Measurements from ENCODE around the gene UACA. TPM values are rescaled to one million over a fixed set of nuclear protein-coding genes. Genes with fewer than 3 reads are reported as not detected.
A peak's percentile ranks its signal among the peaks of the same experiment; 100 is the strongest.
"Not testable (repeated sequence)": the region's sequence is repeated elsewhere in the genome, so short reads cannot be mapped to it uniquely, and the experiment has no call there.

Gene UACA
- total RNA-seq, 1 donor from 2014 or later: 0.68 TPM

- peaks cover 23% of the 10 kb centered on the region for H3K27me3 Mint-ChIP-seq
- no peaks in the 10 kb centered on the region for H3K4me1 Mint-ChIP-seq
- H3K27ac Mint-ChIP-seq: no peak overlapping the region
- peaks cover 9% of the 10 kb centered on the region for H3K9me3 Mint-ChIP-seq
- DNase-seq: peak; percentile 54
- H3K4me3 Mint-ChIP-seq: no peak overlapping the region
- intact Hi-C loops (cut with micrococcal nuclease): no loop called here
- no peaks in the 10 kb centered on the region for H3K36me3 Mint-ChIP-seq (ENCODE audit: low read depth)
These were observed 145.5 kb downstream of the UACA start for GRCh38 chr15:70617911-70618287.

- DNase-seq: peak; percentile 46
- H3K9me3 Mint-ChIP-seq: peaks cover 9% of the 10 kb centered on the region
- H3K4me3 Mint-ChIP-seq: no peak overlapping the region
- intact Hi-C loops (cut with micrococcal nuclease): no loop called here
- no peak overlapping the region for H3K27ac Mint-ChIP-seq
- H3K4me1 Mint-ChIP-seq: no peaks in the 10 kb centered on the region
- no peaks in the 10 kb centered on the region for H3K36me3 Mint-ChIP-seq (ENCODE audit: low read depth)
- peaks cover 21% of the 10 kb centered on the region for H3K27me3 Mint-ChIP-seq
These were observed 146.1 kb downstream of the UACA start for GRCh38 chr15:70617076-70617910.

- H3K27ac Mint-ChIP-seq; intact Hi-C loops (cut with micrococcal nuclease); H3K9me3 Mint-ChIP-seq; H3K36me3 Mint-ChIP-seq (ENCODE audit: low read depth); H3K4me1 Mint-ChIP-seq; H3K4me3 Mint-ChIP-seq: not testable (repeated sequence)
- peaks cover 21% of the 10 kb centered on the region for H3K27me3 Mint-ChIP-seq
- peak; percentile 36 for DNase-seq
These were observed 147.0 kb downstream of the UACA start for GRCh38 chr15:70616311-70616756.

- intact Hi-C loops (cut with micrococcal nuclease): no loop called here
- peaks cover 21% of the 10 kb centered on the region for H3K27me3 Mint-ChIP-seq
- peak; percentile 45 for DNase-seq
- no peaks in the 10 kb centered on the region for H3K4me1 Mint-ChIP-seq
- H3K4me3 Mint-ChIP-seq: no peak overlapping the region
- peaks cover under 1% of the 10 kb centered on the region for H3K9me3 Mint-ChIP-seq
- no peak overlapping the region for H3K27ac Mint-ChIP-seq
- no peaks in the 10 kb centered on the region for H3K36me3 Mint-ChIP-seq (ENCODE audit: low read depth)
These were observed 147.7 kb downstream of the UACA start for GRCh38 chr15:70615435-70616310.

- Mint-ChIP-seq H3K36me3 (ENCODE audit: low read depth) (no peaks in the 10 kb centered on the region), H3K27me3 (peaks cover 19% of the 10 kb centered on the region), H3K4me1 (no peaks in the 10 kb centered on the region), H3K9me3 (no peaks in the 10 kb centered on the region), H3K27ac (no peak overlapping the region), H3K4me3 (no peak overlapping the region)
- intact Hi-C loops (cut with micrococcal nuclease): no loop called here
- peak; percentile 26 for DNase-seq
These were observed 149.1 kb downstream of the UACA start for GRCh38 chr15:70614221-70614620.

GRCh38 chr15:70613271-70613670 is 150.1 kb downstream of the UACA start:
- Mint-ChIP-seq H3K27ac (no peak overlapping the region), H3K36me3 (ENCODE audit: low read depth) (no peaks in the 10 kb centered on the region), H3K4me3 (no peak overlapping the region), H3K27me3 (peaks cover 21% of the 10 kb centered on the region), H3K4me1 (no peaks in the 10 kb centered on the region), H3K9me3 (no peaks in the 10 kb centered on the region)
- intact Hi-C loops (cut with micrococcal nuclease): no loop called here
- DNase-seq: no peak

GRCh38 chr15:70611286-70611685 is 152.1 kb downstream of the UACA start:
- no peaks in the 10 kb centered on the region for H3K4me1 Mint-ChIP-seq
- H3K36me3 Mint-ChIP-seq (ENCODE audit: low read depth): no peaks in the 10 kb centered on the region
- H3K27ac Mint-ChIP-seq: no peak overlapping the region
- intact Hi-C loops (cut with micrococcal nuclease): no loop called here
- peaks cover 16% of the 10 kb centered on the region for H3K27me3 Mint-ChIP-seq
- H3K4me3 Mint-ChIP-seq: no peak overlapping the region
- H3K9me3 Mint-ChIP-seq: no peaks in the 10 kb centered on the region
- peak; percentile 34 for DNase-seq

- Mint-ChIP-seq H3K36me3 (ENCODE audit: low read depth) (no peaks in the 10 kb centered on the region), H3K27ac (no peak overlapping the region), H3K4me3 (no peak overlapping the region), H3K4me1 (no peaks in the 10 kb centered on the region), H3K27me3 (peaks cover 13% of the 10 kb centered on the region), H3K9me3 (no peaks in the 10 kb centered on the region)
- intact Hi-C loops (cut with micrococcal nuclease): no loop called here
- peak; percentile 41 for DNase-seq
These were observed 152.8 kb downstream of the UACA start for GRCh38 chr15:70610541-70610940.

- no peaks in the 10 kb centered on the region for H3K36me3 Mint-ChIP-seq (ENCODE audit: low read depth)
- no peaks in the 10 kb centered on the region for H3K9me3 Mint-ChIP-seq
- peaks cover 12% of the 10 kb centered on the region for H3K27me3 Mint-ChIP-seq
- no peaks in the 10 kb centered on the region for H3K4me1 Mint-ChIP-seq
- H3K4me3 Mint-ChIP-seq: no peak overlapping the region
- intact Hi-C loops (cut with micrococcal nuclease): no loop called here
- H3K27ac Mint-ChIP-seq: no peak overlapping the region
- no peak for DNase-seq
These were observed 153.5 kb downstream of the UACA start for GRCh38 chr15:70609889-70610288.

GRCh38 chr15:70608144-70608543 is 155.2 kb downstream of the UACA start:
- Mint-ChIP-seq H3K27me3 (peaks cover 12% of the 10 kb centered on the region), H3K4me1 (no peaks in the 10 kb centered on the region), H3K36me3 (ENCODE audit: low read depth) (no peaks in the 10 kb centered on the region), H3K4me3 (no peak overlapping the region), H3K9me3 (no peaks in the 10 kb centered on the region), H3K27ac (no peak overlapping the region)
- intact Hi-C loops (cut with micrococcal nuclease): no loop called here
- DNase-seq: no peak

GRCh38 chr15:70605606-70606410 is 157.6 kb downstream of the UACA start:
- Mint-ChIP-seq H3K4me1 (no peaks in the 10 kb centered on the region), H3K27me3 (peaks cover 10% of the 10 kb centered on the region), H3K36me3 (ENCODE audit: low read depth) (no peaks in the 10 kb centered on the region), H3K9me3 (no peaks in the 10 kb centered on the region), H3K27ac (no peak overlapping the region), H3K4me3 (no peak overlapping the region)
- DNase-seq: peak; percentile 39
- intact Hi-C loops (cut with micrococcal nuclease): no loop called here

- no peaks in the 10 kb centered on the region for H3K36me3 Mint-ChIP-seq (ENCODE audit: low read depth)
- no peaks in the 10 kb centered on the region for H3K9me3 Mint-ChIP-seq
- H3K4me3 Mint-ChIP-seq: no peak overlapping the region
- no peak overlapping the region for H3K27ac Mint-ChIP-seq
- intact Hi-C loops (cut with micrococcal nuclease): no loop called here
- peaks cover 9% of the 10 kb centered on the region for H3K27me3 Mint-ChIP-seq
- peak; percentile 43 for DNase-seq
- H3K4me1 Mint-ChIP-seq: no peaks in the 10 kb centered on the region
These were observed 158.6 kb downstream of the UACA start for GRCh38 chr15:70604666-70605315.

All from activated CD4-positive, alpha-beta T cell treated with anti-CD3 and anti-CD28 coated beads, Interleukin-2, amount 10 ng/mL, durations not matched to agents 24 days and 14 days (primary cell).